Ectodermal cell (in vitro differentiated cells): Measurements from ENCODE around the gene SAMD14.

Experiments used
- H3K27ac ChIP-seq: 2 replicates; pipeline ENCODE4 v1.7.0; 2013; ENCODE audit warnings: mild to moderate bottlenecking, low read depth, low read length; ENCODE audit not compliant: insufficient read depth, poor library complexity, severe bottlenecking
- H3K27me3 ChIP-seq: 2 replicates; pipeline ENCODE4 v1.7.0; 2013; ENCODE audit warnings: mild to moderate bottlenecking, low read length; ENCODE audit not compliant: insufficient read depth, control insufficient read depth, poor library complexity, severe bottlenecking
- H3K36me3 ChIP-seq: one replicate; pipeline ENCODE4 v1.7.0; 2013; ENCODE audit warnings: low read length; ENCODE audit not compliant: control insufficient read depth, insufficient read depth
- H3K4me1 ChIP-seq: one replicate; pipeline ENCODE4 v1.7.0; 2013; ENCODE audit warnings: low read length; ENCODE audit not compliant: control insufficient read depth, insufficient read depth
- H3K4me3 ChIP-seq: 2 replicates; pipeline ENCODE4 v1.7.0; 2013; ENCODE audit warnings: low read depth, low read length, control low read depth; ENCODE audit not compliant: insufficient read depth
- H3K9me3 ChIP-seq: 2 replicates; pipeline ENCODE4 v1.7.0; 2013; ENCODE audit warnings: mild to moderate bottlenecking, low read length, moderate library complexity; ENCODE audit not compliant: control insufficient read depth
- WGBS, 2 experiments: methylation state at CpG; one replicate each; pipeline ENCODE4 v1.1.7; 2013; ENCODE audit warnings: missing lambda C conversion rate in 2 of 2; 5-methylcytosine and 5-hydroxymethylcytosine counted together

Gene SAMD14

DNA sequence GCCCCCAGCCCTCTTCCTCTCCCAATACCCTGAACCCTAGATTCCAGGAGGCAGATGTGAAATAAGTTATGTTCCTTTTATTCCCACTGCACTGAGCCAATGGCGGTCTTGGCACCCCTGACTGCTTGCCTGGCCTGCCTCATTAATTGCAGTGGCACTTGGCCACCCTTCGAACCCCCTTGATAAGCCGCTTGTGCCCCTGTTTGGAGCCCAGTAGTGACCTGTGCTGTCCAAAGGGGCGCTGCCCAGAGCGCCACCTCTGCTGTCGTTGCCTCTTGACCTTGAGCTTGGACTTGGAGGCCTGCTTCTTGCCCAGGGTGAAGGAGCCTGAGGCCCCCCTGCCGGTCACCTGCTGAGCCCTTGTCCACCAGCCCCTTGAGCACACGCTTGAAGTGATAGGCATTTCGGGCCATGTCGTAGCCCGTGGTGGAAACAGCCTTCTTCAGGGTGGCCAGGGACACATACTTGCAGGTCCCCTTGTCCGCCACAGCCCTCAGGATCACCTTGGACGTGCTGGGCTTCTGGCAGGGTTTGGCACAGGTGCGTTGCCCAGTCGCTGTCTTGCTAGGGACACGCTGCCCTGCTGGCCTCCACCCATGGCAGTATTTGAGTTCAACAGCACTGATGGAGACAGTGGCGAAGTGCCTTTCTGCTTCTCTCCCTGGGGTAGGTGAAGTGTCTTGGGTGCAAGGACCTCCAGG, 41.6 kb upstream of the SAMD14 start:
- 93 to 94% methylated on average over 17 of the region's 17 CpGs for WGBS, 2 experiments
- no peaks in the 10 kb centered on the region for H3K4me1 ChIP-seq
- no peaks in the 10 kb centered on the region for H3K36me3 ChIP-seq

DNA sequence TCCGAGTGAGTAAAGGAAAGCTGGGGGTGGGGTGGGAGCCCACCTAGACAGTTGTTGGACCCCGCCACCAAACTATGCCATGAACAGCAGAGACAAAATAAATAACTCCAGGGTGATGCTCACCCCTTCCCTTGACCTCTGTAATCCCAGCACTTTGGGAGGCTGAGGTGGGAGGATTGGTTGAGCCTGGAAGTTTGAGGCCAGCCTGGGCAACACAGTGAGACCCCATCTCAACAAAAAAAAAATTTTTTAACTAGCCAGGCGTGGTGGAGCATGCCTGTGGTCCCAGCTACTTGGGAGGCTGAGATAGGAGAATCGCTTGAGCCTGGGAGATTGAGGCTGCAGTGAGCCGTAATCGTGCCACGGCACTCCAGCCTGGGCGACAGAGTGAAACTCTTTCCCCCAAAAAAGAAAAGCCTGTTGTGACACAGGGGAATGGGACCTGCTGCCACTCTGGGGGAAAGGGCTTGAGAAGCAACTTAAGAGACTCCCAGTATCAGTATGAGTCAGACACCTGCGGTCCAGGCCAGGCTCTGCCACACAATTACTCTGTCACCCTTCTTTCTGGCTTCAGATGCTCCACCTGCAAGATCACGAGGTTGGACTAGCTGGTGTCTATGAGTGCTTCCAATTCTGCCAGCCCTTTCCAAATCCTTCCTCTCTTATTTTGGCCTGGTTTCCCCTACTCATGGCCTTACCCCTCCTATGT, 40.9 kb upstream of the SAMD14 start:
- H3K9me3 ChIP-seq: no peaks in the 10 kb centered on the region
- H3K4me3 ChIP-seq: no peak overlapping the region
- peaks cover 7% of the 10 kb centered on the region for H3K4me1 ChIP-seq
- H3K27me3 ChIP-seq: no peaks in the 10 kb centered on the region
- 91% methylated on average over 10 of the region's 10 CpGs for WGBS, 2 experiments
- no peak overlapping the region for H3K27ac ChIP-seq
- no peaks in the 10 kb centered on the region for H3K36me3 ChIP-seq

More for the DNA sequence above, 41.6 kb upstream of the SAMD14 start:
- no peak overlapping the region for H3K4me3 ChIP-seq
- H3K27me3 ChIP-seq: no peaks in the 10 kb centered on the region
- H3K27ac ChIP-seq: no peak overlapping the region
- no peaks in the 10 kb centered on the region for H3K9me3 ChIP-seq

DNA sequence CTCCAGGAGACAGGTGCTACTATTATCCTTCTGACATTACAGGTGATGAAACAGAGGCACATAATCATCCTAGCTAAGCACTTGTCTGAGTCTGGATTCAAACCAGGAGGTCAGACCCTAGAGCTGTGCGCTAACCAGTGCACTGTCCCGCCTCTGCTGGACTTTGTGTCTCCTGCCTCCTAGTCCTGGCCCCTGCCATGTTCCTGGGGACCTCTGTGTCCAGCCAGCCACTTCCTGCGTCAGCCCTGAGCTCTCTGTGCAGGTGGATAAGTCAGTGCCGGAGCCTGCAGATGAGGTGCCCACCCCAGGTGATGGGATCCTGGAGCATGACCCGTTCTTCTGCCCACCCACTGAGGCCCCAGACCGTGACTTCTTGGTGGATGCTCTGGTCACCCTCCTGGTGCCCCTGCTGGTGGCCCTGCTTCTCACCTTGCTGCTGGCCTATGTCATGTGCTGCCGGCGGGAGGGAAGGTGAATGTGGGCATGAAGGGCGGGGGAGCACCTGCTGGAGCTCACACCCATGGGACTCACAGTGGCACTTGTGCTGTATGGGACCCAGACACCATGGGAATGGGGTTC, 40.0 kb upstream of the SAMD14 start:
- 92% methylated on average over 9 of the region's 9 CpGs for WGBS, 2 experiments
- no peak overlapping the region for H3K27ac ChIP-seq
- peaks cover 9% of the 10 kb centered on the region for H3K4me1 ChIP-seq
- no peaks in the 10 kb centered on the region for H3K9me3 ChIP-seq
- H3K27me3 ChIP-seq: no peaks in the 10 kb centered on the region
- H3K4me3 ChIP-seq: no peak overlapping the region
- H3K36me3 ChIP-seq: no peaks in the 10 kb centered on the region

DNA sequence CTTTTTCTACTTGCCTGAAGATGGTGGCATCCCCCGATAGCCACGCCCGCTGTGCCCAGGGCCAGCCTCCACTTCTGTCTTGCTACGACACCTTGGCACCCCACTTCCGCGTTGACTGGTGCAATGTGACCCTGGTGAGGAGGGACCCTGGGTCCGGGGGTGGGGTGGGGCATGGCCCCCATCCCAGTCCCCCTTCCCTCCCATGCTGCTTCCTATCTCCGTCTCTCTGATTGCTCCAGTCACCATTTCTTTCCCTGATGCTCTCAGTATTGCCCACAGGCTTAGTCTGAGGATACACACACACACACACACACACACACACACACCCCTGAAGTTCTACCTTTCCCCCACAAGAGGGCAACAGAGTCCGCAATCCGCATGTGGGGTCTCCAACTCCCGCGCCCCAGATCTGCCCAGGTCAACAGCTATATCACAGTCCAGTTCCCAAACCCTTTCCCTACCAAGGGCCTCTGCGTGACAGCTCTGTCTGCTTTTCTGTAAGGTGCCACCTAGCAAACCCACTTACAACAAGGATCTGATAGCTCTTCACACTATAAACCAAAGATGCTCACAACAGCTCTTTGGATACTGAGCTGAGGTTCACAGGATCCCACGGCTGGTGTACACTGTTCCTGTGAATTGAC, 39.3 kb upstream of the SAMD14 start:
- H3K4me3 ChIP-seq: no peak overlapping the region
- H3K27me3 ChIP-seq: no peaks in the 10 kb centered on the region
- WGBS, 2 experiments: 52 to 53% methylated on average over 14 of the region's 14 CpGs
- peaks cover 9% of the 10 kb centered on the region for H3K4me1 ChIP-seq
- no peaks in the 10 kb centered on the region for H3K36me3 ChIP-seq
- no peaks in the 10 kb centered on the region for H3K9me3 ChIP-seq
- H3K27ac ChIP-seq: no peak overlapping the region

DNA sequence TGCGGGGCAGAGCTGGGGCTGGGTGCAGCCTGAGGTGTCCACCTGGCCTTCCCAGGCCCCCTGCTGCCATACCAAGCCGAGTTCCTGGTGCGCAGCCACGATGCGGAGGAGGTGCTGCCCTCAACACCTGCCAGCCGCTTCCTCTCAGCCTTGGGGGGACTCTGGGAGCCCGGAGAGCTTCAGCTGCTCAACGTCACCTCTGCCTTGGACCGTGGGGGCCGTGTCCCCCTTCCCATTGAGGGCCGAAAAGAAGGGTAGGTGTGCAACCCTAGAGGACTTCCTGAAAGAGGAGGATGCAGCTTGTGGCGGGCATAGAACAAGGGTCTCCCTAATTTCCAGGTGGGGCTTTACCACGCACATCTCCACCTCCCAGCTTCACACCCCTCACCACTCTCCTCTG, 38.4 kb upstream of the SAMD14 start:
- no peak overlapping the region for H3K4me3 ChIP-seq
- H3K36me3 ChIP-seq: no peaks in the 10 kb centered on the region
- 87 to 92% methylated on average over 13 of the region's 13 CpGs for WGBS, 2 experiments
- no peaks in the 10 kb centered on the region for H3K9me3 ChIP-seq
- H3K27ac ChIP-seq: no peak overlapping the region
- H3K27me3 ChIP-seq: no peaks in the 10 kb centered on the region
- peaks cover 9% of the 10 kb centered on the region for H3K4me1 ChIP-seq

DNA sequence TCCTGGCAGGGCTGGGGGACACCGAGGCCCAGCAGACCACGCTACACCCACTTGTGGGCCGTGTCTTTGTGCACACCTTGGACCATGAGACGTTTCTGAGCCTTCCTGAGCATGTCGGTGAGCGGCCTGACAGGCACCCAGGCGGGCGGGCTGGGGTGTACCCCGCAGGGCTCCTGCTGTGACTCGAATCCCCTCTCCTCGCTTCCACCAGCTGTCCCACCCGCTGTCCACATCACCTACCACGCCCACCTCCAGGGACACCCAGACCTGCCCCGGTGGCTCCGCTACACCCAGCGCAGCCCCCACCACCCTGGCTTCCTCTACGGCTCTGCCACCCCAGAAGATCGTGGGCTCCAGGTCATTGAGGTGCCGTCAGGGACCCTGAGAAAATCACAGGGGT, 37.4 kb upstream of the SAMD14 start:
- no peak overlapping the region for H3K4me3 ChIP-seq
- WGBS, 2 experiments: 86 to 87% methylated on average over 19 of the region's 19 CpGs

DNA sequence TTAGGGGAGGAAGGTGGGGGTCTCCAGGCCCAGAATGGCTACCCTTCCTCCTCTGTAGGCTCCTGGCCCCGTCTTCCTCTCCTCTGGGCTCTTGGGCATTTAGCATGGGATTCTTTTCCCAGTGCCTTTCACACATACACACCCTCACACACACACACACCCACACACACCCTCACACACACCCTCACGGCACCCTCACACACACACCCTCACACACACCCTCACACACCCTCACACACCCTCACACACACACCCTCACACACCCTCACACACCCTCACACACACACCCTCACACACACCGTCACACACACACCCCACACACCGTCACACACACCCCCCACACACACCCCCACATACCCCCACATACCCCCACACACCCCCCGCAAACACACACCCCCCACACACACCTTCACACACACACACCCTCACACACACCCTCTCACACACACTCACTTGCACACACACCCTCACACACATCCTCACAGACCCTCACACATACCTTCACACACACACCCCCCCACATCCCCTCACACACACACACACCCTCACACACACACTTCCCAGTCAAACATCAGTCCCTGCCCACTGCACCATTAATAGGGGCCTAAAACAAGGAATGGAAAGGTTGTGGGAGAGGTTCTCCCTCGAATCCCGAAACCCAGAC, 36.7 kb upstream of the SAMD14 start:
- Histone ChIP-seq H3K36me3 (no peaks in the 10 kb centered on the region), H3K27ac (no peak overlapping the region), H3K9me3 (no peaks in the 10 kb centered on the region), H3K4me1 (peaks cover 14% of the 10 kb centered on the region), H3K4me3 (no peak overlapping the region), H3K27me3 (peaks cover 3% of the 10 kb centered on the region)
- WGBS, 2 experiments: 83 to 86% methylated on average over 4 to 5 of the region's 7 CpGs

More for the DNA sequence above, 37.4 kb upstream of the SAMD14 start:
- H3K27ac ChIP-seq: no peak overlapping the region
- no peaks in the 10 kb centered on the region for H3K27me3 ChIP-seq
- H3K9me3 ChIP-seq: no peaks in the 10 kb centered on the region
- H3K36me3 ChIP-seq: no peaks in the 10 kb centered on the region
- peaks cover 9% of the 10 kb centered on the region for H3K4me1 ChIP-seq

DNA sequence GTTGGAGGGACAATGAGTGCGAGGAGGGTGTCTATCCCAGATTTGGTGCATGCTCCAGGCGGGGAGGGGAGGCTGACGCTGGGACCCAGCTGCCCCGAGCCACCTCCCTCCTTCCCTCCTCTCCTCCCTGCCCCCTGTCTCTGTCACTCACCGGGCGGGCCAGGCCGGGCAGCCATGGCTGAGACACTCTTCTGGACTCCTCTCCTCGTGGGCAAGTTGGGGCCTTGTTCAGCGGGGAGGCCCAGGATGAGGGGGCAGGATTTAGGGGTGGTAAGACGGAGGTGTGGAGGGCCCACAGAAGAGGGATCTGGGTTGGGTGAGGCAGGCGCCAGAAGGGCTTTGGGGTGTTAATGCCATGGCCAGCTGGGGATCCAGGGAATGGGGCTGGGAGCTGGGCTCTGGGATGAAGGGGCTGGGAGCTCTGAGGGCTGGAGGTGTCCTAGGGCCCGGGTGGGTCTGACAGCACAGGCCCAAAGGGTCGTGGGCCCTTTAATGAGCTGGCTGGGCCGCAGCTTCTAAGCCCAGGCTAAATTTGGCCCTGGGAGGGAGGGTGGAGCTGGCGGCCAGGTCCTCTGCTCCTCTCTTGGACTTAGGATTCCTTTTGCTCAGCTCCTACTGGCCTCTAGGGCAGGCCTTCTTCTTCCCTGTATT, 36.0 kb upstream of the SAMD14 start, which contains the start of gene SGCA:
SGCA (plus strand) TSS at position 139 of the 651 bp plus-strand sequence; CDS start at position 175, 36 bp downstream.
- Histone ChIP-seq H3K9me3 (no peaks in the 10 kb centered on the region), H3K27ac (no peak within 1 kb of the TSS), H3K4me3 (no peak within 1 kb of the TSS), H3K4me1 (peaks cover 14% of the 10 kb centered on the region), H3K36me3 (no peaks in the 10 kb centered on the region), H3K27me3 (peaks cover 3% of the 10 kb centered on the region)
- WGBS, 2 experiments: 67 to 71% methylated on average over 15 of the region's 15 CpGs

DNA sequence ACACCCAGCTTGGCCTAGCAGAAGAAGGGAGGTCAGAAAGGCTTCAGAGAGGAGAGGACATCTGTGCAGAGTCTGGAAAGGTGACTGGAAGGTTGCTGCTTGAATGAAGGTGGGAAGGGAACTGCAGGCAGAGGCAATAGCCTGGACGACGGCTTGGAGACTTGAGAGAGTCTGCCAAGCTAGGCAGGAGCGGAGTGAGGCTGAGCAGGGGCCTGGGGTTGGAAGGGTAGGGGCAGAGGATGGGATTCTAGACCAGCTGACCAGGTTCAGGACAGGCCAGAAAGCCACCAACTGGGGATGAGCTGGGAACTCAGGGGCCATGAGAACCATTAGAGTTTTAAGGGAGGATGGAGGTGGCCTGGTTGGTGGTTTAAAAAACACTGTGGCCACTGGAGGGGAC, 35.5 kb upstream of the SAMD14 start:
- Histone ChIP-seq H3K36me3 (no peaks in the 10 kb centered on the region), H3K9me3 (no peaks in the 10 kb centered on the region), H3K4me1 (peaks cover 14% of the 10 kb centered on the region), H3K4me3 (no peak overlapping the region), H3K27me3 (peaks cover 3% of the 10 kb centered on the region), H3K27ac (no peak overlapping the region)
- whole genome bisulfite sequencing, 2 experiments: 89 to 91% methylated on average over 3 of the region's 3 CpGs
